ENCODE measurements around the gene PCDHA1.
A peak's percentile ranks its signal among the peaks of the same experiment; 100 is the strongest.

PCDHA1 gene

GRCh38 chr5:140883927-140884697, 98.2 kb downstream of the PCDHA1 start:
- Histone ChIP-seq H3K4me3 (ENCODE audit: low read length) (no peak overlapping the region), H3K9ac (ENCODE audit: low read depth, low read length) (no peak overlapping the region), H3K9me3 (replicated peaks; ENCODE audit: low read length) (peaks cover 9% of the 10 kb centered on the region), H3K27me3 (ENCODE audit: control insufficient read depth, insufficient read depth, low read length) (no peaks in the 10 kb centered on the region), H3K4me2 (ENCODE audit: low read length) (no peak overlapping the region), H3K36me3 (ENCODE audit: insufficient read depth, low read length) (no peaks in the 10 kb centered on the region), H3K4me1 (ENCODE audit: control insufficient read depth, insufficient read depth, low read length) (no peaks in the 10 kb centered on the region)

GRCh38 chr5:140916325-140916724, 130.4 kb downstream of the PCDHA1 start:
- Histone ChIP-seq H3K4me1 (ENCODE audit: control insufficient read depth, insufficient read depth, low read length) (no peaks in the 10 kb centered on the region), H3K4me3 (ENCODE audit: low read length) (no peak overlapping the region), H3K9me3 (replicated peaks; ENCODE audit: low read length) (no peaks in the 10 kb centered on the region), H3K9ac (ENCODE audit: low read depth, low read length) (no peak overlapping the region), H3K4me2 (ENCODE audit: low read length) (no peak overlapping the region), H3K36me3 (ENCODE audit: insufficient read depth, low read length) (no peaks in the 10 kb centered on the region), H3K27me3 (ENCODE audit: control insufficient read depth, insufficient read depth, low read length) (no peaks in the 10 kb centered on the region)

DNA sequence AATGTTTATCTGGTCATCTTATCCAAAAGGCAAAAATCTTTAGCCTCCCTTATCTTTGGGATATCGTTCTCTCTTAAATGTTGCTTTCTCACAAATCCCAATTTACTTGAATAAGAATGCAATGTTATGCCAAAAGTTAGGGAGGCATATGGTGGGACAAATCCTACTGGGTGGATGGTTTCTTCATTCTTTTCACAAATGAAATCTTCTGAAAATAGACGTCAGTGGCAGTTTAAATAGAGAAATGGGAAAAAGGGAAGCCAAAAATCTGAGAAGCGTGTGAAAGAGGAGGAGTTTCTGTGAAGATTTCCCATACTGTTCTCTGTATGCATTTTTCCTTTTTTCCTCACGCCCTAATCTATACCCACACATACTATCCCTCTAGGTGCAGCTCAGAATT, 137.7 kb downstream of the PCDHA1 start:
- Histone ChIP-seq H3K4me3 (ENCODE audit: low read length) (no peak overlapping the region), H3K36me3 (ENCODE audit: insufficient read depth, low read length) (no peaks in the 10 kb centered on the region), H3K9me3 (replicated peaks; ENCODE audit: low read length) (no peaks in the 10 kb centered on the region), H3K4me2 (ENCODE audit: low read length) (no peak overlapping the region), H3K4me1 (ENCODE audit: control insufficient read depth, insufficient read depth, low read length) (peaks cover 11% of the 10 kb centered on the region), H3K9ac (ENCODE audit: low read depth, low read length) (no peak overlapping the region), H3K27me3 (ENCODE audit: control insufficient read depth, insufficient read depth, low read length) (peaks cover 26% of the 10 kb centered on the region)

- H3K9ac ChIP-seq (ENCODE audit: low read depth, low read length), result no peak within 1 kb of the TSS
- no peaks in the 10 kb centered on the region for H3K36me3 ChIP-seq (ENCODE audit: insufficient read depth, low read length)
- H3K4me3 ChIP-seq (ENCODE audit: low read length), result peak within 1 kb of the TSS; percentile 68
- H3K4me1 ChIP-seq (ENCODE audit: control insufficient read depth, insufficient read depth, low read length), result peaks cover 11% of the 10 kb centered on the region
- peak within 1 kb of the TSS; percentile 85 for H3K4me2 ChIP-seq (ENCODE audit: low read length)
- no peaks in the 10 kb centered on the region for H3K9me3 ChIP-seq (replicated peaks; ENCODE audit: low read length)
- peaks cover 26% of the 10 kb centered on the region for H3K27me3 ChIP-seq (ENCODE audit: control insufficient read depth, insufficient read depth, low read length)
Measured at GRCh38 chr5:140925806-140926442, 140.0 kb downstream of the PCDHA1 start, which contains the start of gene PCDHAC1. TSS of gene PCDHAC1 (plus strand) at chr5:140926299. CDS start at chr5:140926893, 594 bp downstream.

DNA sequence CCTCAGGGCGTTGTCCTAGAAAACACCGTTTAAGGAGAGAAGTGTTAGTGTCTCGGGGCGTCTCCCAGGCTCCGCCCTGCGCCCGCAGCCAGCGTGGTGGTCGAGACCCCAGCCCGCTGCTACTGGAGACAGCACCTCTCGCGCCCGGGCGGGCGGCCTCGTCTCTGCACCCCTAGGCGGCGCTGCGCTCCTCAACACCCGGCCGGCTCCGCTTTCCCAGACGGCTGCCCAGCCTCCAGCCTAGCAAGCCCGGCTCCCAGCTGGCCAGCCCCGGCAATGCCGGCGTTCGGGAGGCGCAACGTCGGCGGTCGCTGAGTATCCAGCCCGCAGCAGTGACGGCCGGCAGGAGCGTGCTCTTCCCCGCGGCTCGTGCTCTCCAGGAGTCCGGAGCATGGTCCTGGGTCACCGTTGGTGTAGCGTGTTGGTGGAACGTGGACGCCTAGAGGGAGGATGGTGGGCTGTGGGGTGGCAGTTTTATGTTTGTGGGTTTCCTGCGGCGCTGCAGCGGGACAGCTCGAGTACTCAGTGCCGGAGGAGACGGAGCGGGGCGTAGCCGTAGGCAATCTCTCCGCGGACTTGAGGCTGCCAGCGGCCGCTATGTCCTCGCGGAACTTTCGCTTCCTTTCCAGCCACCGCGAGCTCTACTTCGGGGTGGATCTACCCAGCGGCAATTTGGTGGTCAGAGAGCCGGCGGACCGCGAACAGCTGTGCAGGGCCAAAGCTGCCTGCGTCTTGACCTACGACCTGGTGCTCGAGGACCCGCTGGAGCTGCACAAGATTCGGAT, 140.7 kb downstream of the PCDHA1 start:
- peak overlapping the region; percentile 68 for H3K4me3 ChIP-seq (ENCODE audit: low read length)
- no peaks in the 10 kb centered on the region for H3K36me3 ChIP-seq (ENCODE audit: insufficient read depth, low read length)
- H3K27me3 ChIP-seq (ENCODE audit: control insufficient read depth, insufficient read depth, low read length), result peaks cover 26% of the 10 kb centered on the region
- H3K9ac ChIP-seq (ENCODE audit: low read depth, low read length), result no peak overlapping the region
- peaks cover 11% of the 10 kb centered on the region for H3K4me1 ChIP-seq (ENCODE audit: control insufficient read depth, insufficient read depth, low read length)
- H3K9me3 ChIP-seq (replicated peaks; ENCODE audit: low read length), result no peaks in the 10 kb centered on the region
- H3K4me2 ChIP-seq (ENCODE audit: low read length), result peak overlapping the region; percentile 85

DNA sequence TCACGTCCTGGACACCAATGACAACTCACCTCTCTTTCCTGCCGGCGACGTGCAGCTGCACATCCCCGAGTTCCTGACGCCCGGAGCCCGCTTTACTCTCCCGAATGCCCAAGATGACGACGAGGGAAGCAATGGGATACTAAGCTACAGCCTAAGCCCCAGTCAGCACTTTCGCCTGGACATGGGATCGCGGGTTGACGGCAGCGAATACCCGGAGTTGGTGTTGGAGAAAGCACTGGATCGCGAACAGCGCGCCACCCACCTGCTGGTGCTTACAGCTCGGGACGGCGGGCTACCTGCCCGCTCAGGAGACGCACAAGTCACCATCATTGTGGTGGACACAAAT, 141.3 kb downstream of the PCDHA1 start:
- H3K36me3 ChIP-seq (ENCODE audit: insufficient read depth, low read length), result no peaks in the 10 kb centered on the region
- peaks cover 11% of the 10 kb centered on the region for H3K4me1 ChIP-seq (ENCODE audit: control insufficient read depth, insufficient read depth, low read length)
- H3K4me2 ChIP-seq (ENCODE audit: low read length), result peak overlapping the region; percentile 85
- H3K27me3 ChIP-seq (ENCODE audit: control insufficient read depth, insufficient read depth, low read length), result peaks cover 26% of the 10 kb centered on the region
- peak overlapping the region; percentile 68 for H3K4me3 ChIP-seq (ENCODE audit: low read length)
- no peaks in the 10 kb centered on the region for H3K9me3 ChIP-seq (replicated peaks; ENCODE audit: low read length)
- H3K9ac ChIP-seq (ENCODE audit: low read depth, low read length), result no peak overlapping the region

DNA sequence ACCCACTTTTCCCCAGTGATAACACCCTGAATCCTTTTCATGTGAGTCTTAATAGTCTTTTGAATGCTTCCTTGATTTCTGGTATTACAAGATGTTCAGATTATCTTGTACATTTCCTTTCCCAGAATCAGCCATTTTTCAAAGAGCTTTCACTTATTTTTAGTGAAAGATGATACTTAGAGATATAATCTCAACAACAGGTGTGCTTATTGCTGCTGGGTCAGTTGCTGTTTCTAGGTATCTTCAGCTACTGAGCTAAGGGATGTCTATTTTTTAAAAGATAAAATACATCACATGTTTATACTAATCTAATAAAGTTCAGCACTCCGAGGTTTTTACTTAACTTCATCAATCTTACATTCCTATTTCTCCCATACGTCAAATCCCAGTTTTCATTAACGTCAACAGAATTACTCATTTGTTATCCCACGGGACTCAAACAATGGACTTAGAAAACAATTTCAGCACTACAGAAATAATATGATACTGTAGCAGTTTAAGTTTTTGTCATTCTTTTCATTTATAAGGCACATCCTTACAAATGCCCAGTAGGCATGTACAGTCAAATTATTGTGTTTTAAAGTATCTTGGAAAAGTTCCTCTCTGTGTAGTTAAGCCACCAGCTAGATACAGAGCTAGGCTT, 149.1 kb downstream of the PCDHA1 start:
- Histone ChIP-seq H3K4me1 (ENCODE audit: control insufficient read depth, insufficient read depth, low read length) (no peaks in the 10 kb centered on the region), H3K4me3 (ENCODE audit: low read length) (no peak overlapping the region), H3K9ac (ENCODE audit: low read depth, low read length) (no peak overlapping the region), H3K9me3 (replicated peaks; ENCODE audit: low read length) (no peaks in the 10 kb centered on the region), H3K36me3 (ENCODE audit: insufficient read depth, low read length) (no peaks in the 10 kb centered on the region), H3K27me3 (ENCODE audit: control insufficient read depth, insufficient read depth, low read length) (no peaks in the 10 kb centered on the region), H3K4me2 (ENCODE audit: low read length) (no peak overlapping the region)

DNA sequence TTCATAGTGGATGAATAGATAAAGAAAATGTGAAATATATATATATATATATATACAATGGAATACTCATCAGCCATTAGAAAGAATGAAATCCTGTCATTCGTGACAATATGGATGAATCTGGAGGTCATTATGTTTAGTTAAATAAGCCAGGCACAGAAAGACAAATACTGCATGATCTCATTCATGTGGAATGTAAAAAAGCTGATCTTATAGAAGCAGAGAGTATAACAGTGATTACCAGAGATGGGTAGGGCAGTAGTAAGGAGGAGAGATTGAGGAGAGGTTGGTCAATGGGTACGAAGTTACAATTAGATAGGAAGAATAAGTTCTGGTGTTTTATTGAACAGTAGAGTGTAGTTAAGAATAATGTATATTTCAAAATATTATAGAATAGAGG, 160.6 kb downstream of the PCDHA1 start:
- Histone ChIP-seq H3K4me1 (ENCODE audit: control insufficient read depth, insufficient read depth, low read length) (no peaks in the 10 kb centered on the region), H3K36me3 (ENCODE audit: insufficient read depth, low read length) (no peaks in the 10 kb centered on the region), H3K27me3 (ENCODE audit: control insufficient read depth, insufficient read depth, low read length) (no peaks in the 10 kb centered on the region), H3K4me3 (ENCODE audit: low read length) (no peak overlapping the region), H3K4me2 (ENCODE audit: low read length) (no peak overlapping the region), H3K9me3 (replicated peaks; ENCODE audit: low read length) (no peaks in the 10 kb centered on the region), H3K9ac (ENCODE audit: low read depth, low read length) (no peak overlapping the region)

DNA sequence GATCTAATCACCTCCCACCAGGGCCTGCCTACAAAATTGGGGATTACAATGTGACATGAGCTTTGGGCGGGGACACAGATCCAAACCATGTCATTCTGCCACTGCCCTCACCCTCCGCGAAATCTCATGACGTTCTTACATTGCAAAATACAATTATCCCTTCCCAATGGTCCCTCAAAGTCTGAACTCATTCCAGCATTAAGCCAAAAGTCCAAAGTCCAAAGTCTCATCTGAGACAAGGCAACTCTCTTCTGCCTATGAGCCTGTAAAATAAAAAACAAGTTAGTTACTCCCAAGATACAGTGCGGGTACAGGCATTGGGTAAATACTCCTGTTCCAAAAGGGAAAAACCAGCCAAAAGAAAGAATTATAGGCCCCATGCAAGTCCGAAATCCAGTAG, 165.7 kb downstream of the PCDHA1 start:
- no peaks in the 10 kb centered on the region for H3K9me3 ChIP-seq (replicated peaks; ENCODE audit: low read length)
- no peaks in the 10 kb centered on the region for H3K27me3 ChIP-seq (ENCODE audit: control insufficient read depth, insufficient read depth, low read length)
- H3K4me3 ChIP-seq (ENCODE audit: low read length), result no peak overlapping the region
- H3K36me3 ChIP-seq (ENCODE audit: insufficient read depth, low read length), result no peaks in the 10 kb centered on the region
- H3K4me2 ChIP-seq (ENCODE audit: low read length), result no peak overlapping the region
- H3K4me1 ChIP-seq (ENCODE audit: control insufficient read depth, insufficient read depth, low read length), result no peaks in the 10 kb centered on the region
- H3K9ac ChIP-seq (ENCODE audit: low read depth, low read length), result no peak overlapping the region

- Histone ChIP-seq H3K4me2 (ENCODE audit: low read length) (no peak overlapping the region), H3K9me3 (replicated peaks; ENCODE audit: low read length) (no peaks in the 10 kb centered on the region), H3K9ac (ENCODE audit: low read depth, low read length) (no peak overlapping the region), H3K36me3 (ENCODE audit: insufficient read depth, low read length) (no peaks in the 10 kb centered on the region), H3K27me3 (ENCODE audit: control insufficient read depth, insufficient read depth, low read length) (no peaks in the 10 kb centered on the region), H3K4me1 (ENCODE audit: control insufficient read depth, insufficient read depth, low read length) (no peaks in the 10 kb centered on the region), H3K4me3 (ENCODE audit: low read length) (no peak overlapping the region)
Measured at GRCh38 chr5:140953234-140953633, 167.3 kb downstream of the PCDHA1 start.

DNA sequence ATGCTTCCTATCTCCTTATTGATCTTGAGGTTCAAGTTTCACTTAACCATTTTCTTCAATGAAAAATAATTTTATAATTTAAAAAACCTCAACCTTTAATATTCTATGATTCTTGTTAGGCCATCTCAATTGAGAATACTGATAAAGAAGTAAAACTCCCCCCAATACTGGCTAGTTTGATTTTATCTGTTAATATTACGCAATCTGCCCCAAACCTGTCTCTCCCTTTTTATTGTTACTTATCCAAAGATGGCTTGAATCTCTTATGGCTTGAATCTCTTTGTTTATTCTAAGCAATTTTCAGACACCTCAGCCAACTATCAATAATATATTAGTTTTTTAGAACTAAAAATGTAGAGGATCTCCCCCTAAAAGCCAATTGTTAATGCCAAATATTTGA, 176.2 kb downstream of the PCDHA1 start:
- Histone ChIP-seq H3K9me3 (replicated peaks; ENCODE audit: low read length) (no peaks in the 10 kb centered on the region), H3K4me2 (ENCODE audit: low read length) (no peak overlapping the region), H3K36me3 (ENCODE audit: insufficient read depth, low read length) (no peaks in the 10 kb centered on the region), H3K4me3 (ENCODE audit: low read length) (no peak overlapping the region), H3K4me1 (ENCODE audit: control insufficient read depth, insufficient read depth, low read length) (peaks cover 4% of the 10 kb centered on the region), H3K27me3 (ENCODE audit: control insufficient read depth, insufficient read depth, low read length) (peaks cover 30% of the 10 kb centered on the region), H3K9ac (ENCODE audit: low read depth, low read length) (no peak overlapping the region)
